WTC11 (cell line): Measurements from ENCODE around the gene CLEC20A. TPM values are rescaled to one million over a fixed set of nuclear protein-coding genes. Genes with fewer than 3 reads are reported as not detected.

Experiments
- CBFB ChIP-seq: sonication (generic); formaldehyde crosslinking; IDR thresholded peaks from 2 replicates; pipeline ENCODE4 v1.8.1; 2022; ENCODE audit warnings: mild to moderate bottlenecking, low read depth, missing genetic modification reagents
- CREM ChIP-seq: sonication (generic); formaldehyde crosslinking; IDR thresholded peaks from 2 replicates; pipeline ENCODE4 v1.8.1; 2022; ENCODE audit warnings: mild to moderate bottlenecking, missing genetic modification reagents, moderate library complexity
- CTCF ChIP-seq: fragments of 200-600 bp; IDR thresholded peaks from 2 replicates; pipeline ENCODE4 v1.8.0; 2022; ENCODE audit warnings: antibody characterized with exemption
- E2F1 ChIP-seq: sonication (generic); formaldehyde crosslinking; IDR thresholded peaks from 2 replicates; pipeline ENCODE4 v1.8.0; 2022; ENCODE audit warnings: mild to moderate bottlenecking, missing genetic modification reagents
- ELF4 ChIP-seq: sonication (generic); formaldehyde crosslinking; IDR thresholded peaks from 2 replicates; pipeline ENCODE4 v1.8.1; 2022; ENCODE audit warnings: low read depth, mild to moderate bottlenecking, moderate library complexity, missing genetic modification reagents
- ERG ChIP-seq: fragments of 250-450 bp; sonication (Bioruptor Pico); IDR thresholded peaks from 2 replicates; pipeline ENCODE4 v1.8.0; 2021; ENCODE audit warnings: mild to moderate bottlenecking
- GTF2I ChIP-seq: fragments of 250-450 bp; sonication (Bioruptor Pico); conservative IDR thresholded peaks from 2 replicates; pipeline ENCODE4 v1.4.0; 2021; ENCODE audit warnings: mild to moderate bottlenecking
- HMGA2 ChIP-seq: fragments of 250-450 bp; sonication (Bioruptor Pico); IDR thresholded peaks from 2 replicates; pipeline ENCODE4 v1.4.0; 2021; ENCODE audit warnings: mild to moderate bottlenecking, moderate library complexity
- IRF2 ChIP-seq: sonication (generic); formaldehyde crosslinking; IDR thresholded peaks from 2 replicates; pipeline ENCODE4 v1.8.0; 2022; ENCODE audit warnings: low read depth, missing genetic modification reagents, borderline replicate concordance
- JUN ChIP-seq: sonication (generic); formaldehyde crosslinking; IDR thresholded peaks from 2 replicates; pipeline ENCODE4 v1.8.0; 2023; ENCODE audit warnings: mild to moderate bottlenecking, missing genetic modification reagents
- KAT7 ChIP-seq: sonication (generic); formaldehyde crosslinking; IDR thresholded peaks from 2 replicates; pipeline ENCODE4 v1.8.1; 2023; ENCODE audit warnings: missing genetic modification reagents, mild to moderate bottlenecking, borderline replicate concordance
- MAX ChIP-seq: sonication (generic); formaldehyde crosslinking; IDR thresholded peaks from 2 replicates; pipeline ENCODE4 v1.8.0; 2022; ENCODE audit warnings: mild to moderate bottlenecking, missing genetic modification reagents
- NR2C2 ChIP-seq: sonication (generic); formaldehyde crosslinking; IDR thresholded peaks from 2 replicates; pipeline ENCODE4 v1.8.0; 2022; ENCODE audit warnings: mild to moderate bottlenecking, missing genetic modification reagents
- NR3C1 ChIP-seq: sonication (generic); formaldehyde crosslinking; conservative IDR thresholded peaks from 2 replicates; pipeline ENCODE4 v1.8.1; 2023; ENCODE audit warnings: low read depth, mild to moderate bottlenecking, missing genetic modification reagents
- PRRX2 ChIP-seq: fragments of 250-450 bp; sonication (Bioruptor Pico); IDR thresholded peaks from 2 replicates; pipeline ENCODE4 v1.8.0; 2021; ENCODE audit warnings: mild to moderate bottlenecking
- RELA ChIP-seq: sonication (generic); formaldehyde crosslinking; IDR thresholded peaks from 2 replicates; pipeline ENCODE4 v1.8.1; 2022; ENCODE audit warnings: missing genetic modification reagents, mild to moderate bottlenecking, borderline replicate concordance
- SOX15 ChIP-seq: fragments of 250-450 bp; sonication (Bioruptor Pico); IDR thresholded peaks from 2 replicates; pipeline ENCODE4 v1.9.0; 2021; ENCODE audit warnings: mild to moderate bottlenecking
- SP1 ChIP-seq: sonication (generic); formaldehyde crosslinking; conservative IDR thresholded peaks from 2 replicates; pipeline ENCODE4 v1.8.1; 2022; ENCODE audit warnings: missing genetic modification reagents
- TCF7 ChIP-seq: sonication (generic); formaldehyde crosslinking; IDR thresholded peaks from 2 replicates; pipeline ENCODE4 v1.8.0; 2022; ENCODE audit warnings: mild to moderate bottlenecking, low read depth, missing genetic modification reagents, moderate library complexity
- TEAD1 ChIP-seq: sonication (generic); formaldehyde crosslinking; IDR thresholded peaks from 2 replicates; pipeline ENCODE4 v1.8.0; 2022; ENCODE audit warnings: mild to moderate bottlenecking, missing genetic modification reagents
- TP53 ChIP-seq: sonication (generic); formaldehyde crosslinking; IDR thresholded peaks from 2 replicates; pipeline ENCODE4 v1.8.1; 2023; ENCODE audit warnings: mild to moderate bottlenecking, missing genetic modification reagents
- ZBTB21 ChIP-seq: sonication (generic); formaldehyde crosslinking; IDR thresholded peaks from 2 replicates; pipeline ENCODE4 v1.8.1; 2023; ENCODE audit warnings: mild to moderate bottlenecking, missing genetic modification reagents, borderline replicate concordance
- ZNF121 ChIP-seq: sonication (generic); formaldehyde crosslinking; IDR thresholded peaks from 2 replicates; pipeline ENCODE4 v1.8.0; 2023; ENCODE audit warnings: missing genetic modification reagents
- ZNF219 ChIP-seq: sonication (generic); formaldehyde crosslinking; IDR thresholded peaks from 2 replicates; pipeline ENCODE4 v1.8.0; 2023; ENCODE audit warnings: missing genetic modification reagents, mild to moderate bottlenecking, borderline replicate concordance
- ZNF317 ChIP-seq: sonication (generic); formaldehyde crosslinking; IDR thresholded peaks from 2 replicates; pipeline ENCODE4 v1.8.1; 2023; ENCODE audit warnings: low read depth, mild to moderate bottlenecking, moderate library complexity, missing genetic modification reagents, borderline replicate concordance
- ZNF396 ChIP-seq: fragments of 250-450 bp; sonication (Bioruptor Pico); IDR thresholded peaks from 2 replicates; pipeline ENCODE4 v1.8.0; 2021; ENCODE audit warnings: mild to moderate bottlenecking, moderate library complexity, borderline replicate concordance
- ZNF423 ChIP-seq: fragments of 250-450 bp; sonication (Bioruptor Pico); IDR thresholded peaks from 2 replicates; pipeline ENCODE4 v2.1.2; 2022; ENCODE audit warnings: mild to moderate bottlenecking, moderate library complexity
- total RNA-seq: library from RNA; stranded (reverse); gene quantifications from 3 replicates; pipeline ENCODE4 v1.2.3, GENCODE V29; 2021
- TF ChIP-seq, protein P1 (sequence below): sonication (generic); formaldehyde crosslinking; IDR thresholded peaks from 2 replicates; pipeline ENCODE4 v1.8.1; 2022; ENCODE audit warnings: low read depth, missing genetic modification reagents, borderline replicate concordance
- TF ChIP-seq, protein P2 (sequence below): sonication (generic); formaldehyde crosslinking; IDR thresholded peaks from 2 replicates; pipeline ENCODE4 v1.8.0; 2022; ENCODE audit warnings: mild to moderate bottlenecking, missing genetic modification reagents
- TF ChIP-seq, protein P3 (sequence below): sonication (generic); formaldehyde crosslinking; IDR thresholded peaks from 2 replicates; pipeline ENCODE4 v1.8.0; 2023; ENCODE audit warnings: mild to moderate bottlenecking, missing genetic modification reagents
- TF ChIP-seq, protein P4 (sequence below): sonication (generic); formaldehyde crosslinking; IDR thresholded peaks from 2 replicates; pipeline ENCODE4 v1.8.1; 2023; ENCODE audit warnings: mild to moderate bottlenecking, missing genetic modification reagents, moderate library complexity

The CLEC20A gene
- total RNA-seq, 1 experiment from 2014 or later, result not detected

GRCh38 chr1:178542554-178543289 lies 46.0 kb upstream of the CLEC20A start (continued):
- TF ChIP-seq, protein P1, sequence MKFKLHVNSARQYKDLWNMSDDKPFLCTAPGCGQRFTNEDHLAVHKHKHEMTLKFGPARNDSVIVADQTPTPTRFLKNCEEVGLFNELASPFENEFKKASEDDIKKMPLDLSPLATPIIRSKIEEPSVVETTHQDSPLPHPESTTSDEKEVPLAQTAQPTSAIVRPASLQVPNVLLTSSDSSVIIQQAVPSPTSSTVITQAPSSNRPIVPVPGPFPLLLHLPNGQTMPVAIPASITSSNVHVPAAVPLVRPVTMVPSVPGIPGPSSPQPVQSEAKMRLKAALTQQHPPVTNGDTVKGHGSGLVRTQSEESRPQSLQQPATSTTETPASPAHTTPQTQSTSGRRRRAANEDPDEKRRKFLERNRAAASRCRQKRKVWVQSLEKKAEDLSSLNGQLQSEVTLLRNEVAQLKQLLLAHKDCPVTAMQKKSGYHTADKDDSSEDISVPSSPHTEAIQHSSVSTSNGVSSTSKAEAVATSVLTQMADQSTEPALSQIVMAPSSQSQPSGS, result no peak
- TF ChIP-seq, protein P2, sequence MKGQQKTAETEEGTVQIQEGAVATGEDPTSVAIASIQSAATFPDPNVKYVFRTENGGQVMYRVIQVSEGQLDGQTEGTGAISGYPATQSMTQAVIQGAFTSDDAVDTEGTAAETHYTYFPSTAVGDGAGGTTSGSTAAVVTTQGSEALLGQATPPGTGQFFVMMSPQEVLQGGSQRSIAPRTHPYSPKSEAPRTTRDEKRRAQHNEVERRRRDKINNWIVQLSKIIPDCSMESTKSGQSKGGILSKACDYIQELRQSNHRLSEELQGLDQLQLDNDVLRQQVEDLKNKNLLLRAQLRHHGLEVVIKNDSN (CRISPR knock-in tag), result no peak; the same call in 1 of the 2 replicates
- TF ChIP-seq GTF2I (CRISPR knock-in tag) (no peak), RELA (CRISPR knock-in tag) (no peak), TCF7 (CRISPR knock-in tag) (no peak), MAX (CRISPR knock-in tag) (no peak; the same call in 1 of the 2 replicates), TEAD1 (CRISPR knock-in tag) (no peak), ZNF396 (CRISPR knock-in tag) (no peak), E2F1 (CRISPR knock-in tag) (no peak), CTCF (peak; percentile 100), PRRX2 (CRISPR knock-in tag) (no peak), ZNF121 (CRISPR knock-in tag) (no peak), HMGA2 (no peak), CBFB (no peak), ZNF317 (CRISPR knock-in tag) (0 out of 2 replicates have a peak, but pooled peaks have one; percentile 29), ZNF219 (CRISPR knock-in tag) (no peak), ERG (peak; percentile 37; the same call in 1 of the 2 replicates), IRF2 (CRISPR knock-in tag) (0 out of 2 replicates have a peak, but pooled peaks have one; percentile 13), ELF4 (CRISPR knock-in tag) (no peak), KAT7 (CRISPR knock-in tag) (no peak), NR3C1 (CRISPR knock-in tag) (no peak), JUN (no peak), ZNF423 (CRISPR knock-in tag) (no peak), SP1 (CRISPR knock-in tag) (peak; percentile 59; the same call in 1 of the 2 replicates), ZBTB21 (CRISPR knock-in tag) (no peak), TP53 (CRISPR knock-in tag) (no peak), SOX15 (CRISPR knock-in tag) (no peak), CREM (no peak; the same call in 1 of the 2 replicates), NR2C2 (CRISPR knock-in tag) (no peak)
- TF ChIP-seq, protein P3, sequence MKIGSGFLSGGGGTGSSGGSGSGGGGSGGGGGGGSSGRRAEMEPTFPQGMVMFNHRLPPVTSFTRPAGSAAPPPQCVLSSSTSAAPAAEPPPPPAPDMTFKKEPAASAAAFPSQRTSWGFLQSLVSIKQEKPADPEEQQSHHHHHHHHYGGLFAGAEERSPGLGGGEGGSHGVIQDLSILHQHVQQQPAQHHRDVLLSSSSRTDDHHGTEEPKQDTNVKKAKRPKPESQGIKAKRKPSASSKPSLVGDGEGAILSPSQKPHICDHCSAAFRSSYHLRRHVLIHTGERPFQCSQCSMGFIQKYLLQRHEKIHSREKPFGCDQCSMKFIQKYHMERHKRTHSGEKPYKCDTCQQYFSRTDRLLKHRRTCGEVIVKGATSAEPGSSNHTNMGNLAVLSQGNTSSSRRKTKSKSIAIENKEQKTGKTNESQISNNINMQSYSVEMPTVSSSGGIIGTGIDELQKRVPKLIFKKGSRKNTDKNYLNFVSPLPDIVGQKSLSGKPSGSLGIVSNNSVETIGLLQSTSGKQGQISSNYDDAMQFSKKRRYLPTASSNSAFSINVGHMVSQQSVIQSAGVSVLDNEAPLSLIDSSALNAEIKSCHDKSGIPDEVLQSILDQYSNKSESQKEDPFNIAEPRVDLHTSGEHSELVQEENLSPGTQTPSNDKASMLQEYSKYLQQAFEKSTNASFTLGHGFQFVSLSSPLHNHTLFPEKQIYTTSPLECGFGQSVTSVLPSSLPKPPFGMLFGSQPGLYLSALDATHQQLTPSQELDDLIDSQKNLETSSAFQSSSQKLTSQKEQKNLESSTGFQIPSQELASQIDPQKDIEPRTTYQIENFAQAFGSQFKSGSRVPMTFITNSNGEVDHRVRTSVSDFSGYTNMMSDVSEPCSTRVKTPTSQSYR, result 0 out of 2 replicates have a peak, but pooled peaks have one; percentile 29
- TF ChIP-seq, protein P4, sequence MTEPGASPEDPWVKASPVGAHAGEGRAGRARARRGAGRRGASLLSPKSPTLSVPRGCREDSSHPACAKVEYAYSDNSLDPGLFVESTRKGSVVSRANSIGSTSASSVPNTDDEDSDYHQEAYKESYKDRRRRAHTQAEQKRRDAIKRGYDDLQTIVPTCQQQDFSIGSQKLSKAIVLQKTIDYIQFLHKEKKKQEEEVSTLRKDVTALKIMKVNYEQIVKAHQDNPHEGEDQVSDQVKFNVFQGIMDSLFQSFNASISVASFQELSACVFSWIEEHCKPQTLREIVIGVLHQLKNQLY (CRISPR knock-in tag), result no peak
